HT-29 (cell line): ENCODE measurements around the gene FBXO3. TPM values are rescaled to one million over a fixed set of nuclear protein-coding genes. Genes with fewer than 3 reads are reported as not detected.
"Not testable (repeated sequence)": the region's sequence is repeated elsewhere in the genome, so short reads cannot be mapped to it uniquely, and the experiment has no call there.

Experiments used
- DNase-seq: peaks from one replicate; pipeline ENCODE4 v3.0.0-alpha.2; 2015; ENCODE audit warnings: low spot score
- total RNA-seq: library from RNA; depleted of rRNA; stranded (reverse); fragments of >200 nt; shearing (Covaris generic); gene quantifications from 2 replicates; pipeline ENCODE4 v1.2.3, GENCODE V29; 2014

Gene FBXO3
- total RNA-seq, 1 experiment from 2014 or later, result 14.9 TPM

DNA sequence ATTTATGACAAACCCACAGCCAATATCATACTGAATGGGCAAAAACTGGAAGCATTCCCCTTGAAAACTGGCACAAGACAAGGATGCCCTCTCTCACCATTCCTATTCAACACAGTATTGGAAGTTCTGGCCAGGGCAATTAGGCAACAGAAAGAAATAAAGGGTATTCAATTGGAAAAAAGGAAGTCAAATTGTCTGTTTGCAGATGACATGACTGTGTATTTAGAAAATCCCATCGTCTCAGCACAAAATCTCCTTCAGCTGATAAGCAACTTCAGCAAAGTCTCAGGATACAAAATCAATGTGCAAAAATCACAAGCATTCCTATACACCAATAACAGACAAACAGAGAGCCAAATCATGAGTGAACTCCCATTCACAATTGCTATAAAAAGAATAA, 46.8 kb downstream of the FBXO3 start:
- not testable (repeated sequence) for DNase-seq

DNA sequence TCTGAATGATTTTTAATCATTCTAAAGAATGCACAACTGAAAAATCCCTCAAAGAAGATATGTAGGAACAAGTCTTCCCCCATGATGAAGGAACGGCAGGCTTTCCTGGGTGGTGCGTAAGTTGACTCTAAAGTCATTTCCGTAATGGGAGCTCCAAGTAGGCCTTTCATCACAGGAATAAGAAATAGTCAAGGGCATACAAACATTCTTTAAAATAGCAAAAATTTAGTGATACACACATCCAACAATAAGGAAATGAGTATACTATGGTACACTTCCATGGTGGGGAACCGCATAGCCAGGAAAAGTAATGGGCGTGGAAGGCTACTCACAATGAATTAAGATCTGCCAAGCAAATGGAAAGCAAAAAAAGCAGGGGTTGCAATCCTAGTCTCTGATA, 48.8 kb downstream of the FBXO3 start:
- no peak for DNase-seq

GRCh38 chr11:33724644-33725035, 49.7 kb downstream of the FBXO3 start:
- DNase-seq, result no peak

GRCh38 chr11:33723238-33723881, 51.0 kb downstream of the FBXO3 start:
- no peak for DNase-seq

DNA sequence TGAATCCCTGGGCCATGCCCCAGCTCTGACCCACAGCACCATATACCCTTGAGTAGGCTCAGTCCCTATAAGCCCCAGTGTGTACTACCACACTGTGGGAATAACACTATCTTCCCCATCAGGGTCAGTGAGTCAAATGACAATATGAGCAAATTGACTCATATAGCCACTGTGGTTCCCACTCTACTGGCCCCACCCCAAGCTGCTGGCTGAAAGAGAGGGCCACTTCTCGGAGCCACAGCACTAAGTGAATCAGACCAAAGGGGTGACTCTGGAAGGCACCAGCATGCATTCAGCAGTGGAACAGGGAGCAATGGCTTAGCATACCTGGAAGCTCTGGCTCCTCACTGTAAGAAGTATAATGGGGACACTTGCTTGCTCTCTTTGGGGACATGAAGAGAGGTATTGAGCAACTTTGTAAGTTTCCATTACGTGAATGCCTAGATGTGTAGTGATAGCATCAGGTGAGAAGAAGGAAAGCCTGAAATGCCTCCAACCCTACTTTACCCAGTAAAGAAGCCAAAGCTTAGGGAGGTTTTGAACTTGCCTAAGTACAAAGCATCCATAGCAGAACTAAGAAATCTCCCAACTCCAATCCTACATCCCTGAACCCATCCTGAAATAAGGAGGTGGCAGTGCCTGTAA, 51.6 kb downstream of the FBXO3 start:
- no peak for DNase-seq

GRCh38 chr11:33721984-33722383, 52.3 kb downstream of the FBXO3 start:
- no peak for DNase-seq

DNA sequence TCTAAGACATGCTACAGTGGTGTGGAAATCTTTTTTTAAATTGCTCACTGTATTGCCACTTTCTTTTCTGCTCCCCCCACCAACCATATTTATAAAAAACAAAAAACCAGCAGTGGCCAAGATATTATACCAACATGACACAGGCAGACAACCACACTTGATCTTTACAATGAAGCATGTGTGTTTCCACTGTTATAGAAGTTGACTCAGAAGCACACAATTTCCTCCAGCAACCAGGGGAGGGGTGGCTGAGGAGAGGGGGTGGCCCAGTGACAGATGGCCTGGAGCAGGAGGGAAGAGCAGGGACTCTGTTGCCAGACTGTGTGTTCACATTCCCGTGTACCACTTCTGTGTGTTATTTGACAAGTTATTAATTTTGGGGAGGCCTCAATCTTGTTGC, 52.9 kb downstream of the FBXO3 start:
- no peak for DNase-seq

- DNase-seq, result no peak
Observed at GRCh38 chr11:33719587-33719986, 54.7 kb downstream of the FBXO3 start.

GRCh38 chr11:33718440-33718839, 55.9 kb downstream of the FBXO3 start:
- DNase-seq, result no peak

DNA sequence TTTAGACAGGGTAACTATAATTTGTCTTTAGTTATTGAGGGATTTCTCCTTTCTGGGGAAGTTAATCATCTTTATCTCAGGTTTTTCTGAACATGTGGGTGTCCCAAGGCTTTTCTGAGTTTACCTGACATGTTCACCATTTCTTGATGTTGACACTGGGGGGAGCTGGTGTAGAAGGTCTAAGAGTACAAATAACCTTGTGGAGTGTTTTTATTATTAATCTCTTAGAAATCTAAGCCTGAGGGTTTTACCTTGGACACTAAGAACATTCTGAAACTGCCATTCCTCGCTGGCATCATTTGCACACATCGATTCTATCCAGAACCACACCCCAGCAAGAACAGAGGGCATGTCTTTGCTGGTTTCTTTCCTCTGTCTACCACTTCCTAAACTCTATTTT, 58.1 kb downstream of the FBXO3 start:
- no peak for DNase-seq

- no peak for DNase-seq
Observed at GRCh38 chr11:33713856-33714398, 60.4 kb downstream of the FBXO3 start.

- DNase-seq, result no peak
Observed at GRCh38 chr11:33713151-33713855, 61.0 kb downstream of the FBXO3 start.

DNA sequence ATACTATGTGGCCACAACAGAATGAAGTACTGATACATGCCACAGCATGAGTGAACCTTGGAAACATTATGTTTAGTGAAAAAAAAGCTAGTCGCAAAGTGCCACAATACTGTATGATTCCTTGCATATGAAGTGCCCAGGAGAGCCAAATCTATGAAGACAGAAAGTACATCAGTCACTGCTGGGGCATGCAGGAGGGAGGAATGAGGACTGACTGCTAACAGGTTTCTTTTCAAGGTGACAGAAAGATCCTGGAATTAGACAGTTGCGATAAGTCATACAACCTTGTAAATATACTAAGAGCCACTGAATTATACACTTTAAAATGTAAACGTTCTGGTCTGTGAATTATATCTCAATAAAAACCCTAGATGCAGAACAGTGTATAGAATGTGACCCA, 61.9 kb downstream of the FBXO3 start:
- no peak for DNase-seq

DNA sequence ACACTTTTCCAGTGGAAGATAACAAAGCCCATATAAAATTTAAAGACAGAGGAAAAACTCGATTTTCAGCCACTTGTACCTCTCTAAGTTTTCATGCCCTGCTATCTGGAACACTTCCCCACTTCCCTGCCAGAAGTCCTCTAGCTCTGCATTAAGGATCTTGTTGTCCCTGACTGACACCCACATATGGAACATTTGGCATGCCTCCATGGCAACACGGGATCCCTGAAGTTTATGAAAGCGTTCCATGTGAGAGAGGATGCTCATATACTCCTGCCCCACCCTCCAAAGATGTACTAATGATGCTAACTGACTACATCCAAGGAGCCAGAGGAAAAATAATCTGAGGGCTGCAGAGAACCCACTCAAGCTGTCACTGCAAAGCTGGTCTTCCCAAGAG, 64.9 kb downstream of the FBXO3 start:
- DNase-seq, result no peak

DNA sequence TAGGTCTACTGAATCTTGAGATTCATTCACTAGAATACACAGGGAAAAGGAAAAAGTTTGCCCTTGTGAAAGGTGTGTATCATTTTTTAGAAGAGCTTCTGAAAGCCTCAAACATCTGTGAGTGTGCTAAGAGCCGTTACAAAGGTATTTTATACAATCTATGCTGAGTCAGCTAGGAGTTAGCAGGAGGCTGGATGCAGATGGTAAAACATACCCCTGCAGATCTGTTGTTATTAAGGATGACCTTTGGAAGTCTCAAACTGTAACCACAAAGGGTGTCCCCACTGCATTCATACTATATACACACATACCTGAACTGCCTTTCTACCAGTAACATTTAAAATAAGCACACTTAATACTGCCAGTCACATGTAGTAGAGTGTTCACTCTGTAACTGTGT, 65.3 kb downstream of the FBXO3 start:
- no peak for DNase-seq

GRCh38 chr11:33707831-33708230, 66.5 kb downstream of the FBXO3 start:
- DNase-seq, result not testable (repeated sequence)

DNA sequence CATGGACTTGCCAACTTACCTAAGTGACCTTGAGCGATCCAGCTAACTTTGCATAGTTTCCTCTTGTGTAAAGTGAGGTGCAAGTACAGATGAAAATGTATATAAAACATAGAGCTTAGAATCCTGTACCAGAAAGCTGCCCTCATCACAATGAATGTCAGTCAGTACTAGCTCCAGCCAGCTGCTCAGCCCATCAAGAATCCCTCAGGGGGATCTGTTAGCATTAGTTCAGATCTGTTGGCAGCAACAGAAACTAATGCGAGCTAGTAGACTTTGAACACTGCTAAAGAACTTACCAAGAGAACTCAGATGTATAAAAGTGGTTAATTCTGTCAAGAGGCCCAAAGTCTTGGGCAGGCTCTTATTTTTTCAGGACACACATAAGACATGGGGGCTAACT, 67.4 kb downstream of the FBXO3 start:
- no peak for DNase-seq

DNA sequence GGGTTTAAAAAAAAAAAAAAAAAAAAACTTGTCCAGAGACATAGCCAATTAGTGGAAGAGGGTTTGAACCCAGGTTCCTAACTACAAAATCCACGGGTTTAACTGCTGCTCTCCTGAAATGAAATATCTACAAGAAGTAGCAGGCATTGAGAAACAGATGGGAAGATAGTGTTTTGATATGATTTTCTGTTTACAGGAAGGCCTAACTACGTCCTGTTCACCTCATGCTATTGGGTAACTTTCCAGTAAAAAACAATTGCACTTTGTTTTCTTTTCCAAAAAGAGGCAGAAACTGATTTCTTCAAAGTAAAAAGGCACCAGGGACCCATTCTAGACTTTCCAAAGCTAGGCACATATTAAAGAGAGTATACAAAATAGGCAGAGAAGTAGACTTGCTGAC, 67.8 kb downstream of the FBXO3 start:
- no peak for DNase-seq

- DNase-seq, result no peak
Observed at GRCh38 chr11:33704240-33705002, 69.9 kb downstream of the FBXO3 start.

- peak; percentile 61 for DNase-seq
Observed at GRCh38 chr11:33703788-33704187, 70.5 kb downstream of the FBXO3 start.

- DNase-seq, result peak; percentile 50
Observed at GRCh38 chr11:33703234-33703633, 71.1 kb downstream of the FBXO3 start.
